HL-60 (cell line): ENCODE measurements around the gene NUDT6.
"Not testable (repeated sequence)": the region's sequence is repeated elsewhere in the genome, so short reads cannot be mapped to it uniquely, and the experiment has no call there.

Experiments used
- POLR2AphosphoS5 ChIP-seq: IDR thresholded peaks from 2 replicates; pipeline ENCODE4 v1.6.1; 2012; ENCODE audit warnings: low read depth
- TF ChIP-seq, protein P1 (sequence below): IDR thresholded peaks from one replicate; pipeline ENCODE4 v1.5.1; 2011; ENCODE audit warnings: low read length, control low read depth, inconsistent platforms; ENCODE audit not compliant: insufficient read depth

GRCh38 chr4:122849789-122850188 lies 72.6 kb downstream of the NUDT6 start:
- TF ChIP-seq, protein P1, sequence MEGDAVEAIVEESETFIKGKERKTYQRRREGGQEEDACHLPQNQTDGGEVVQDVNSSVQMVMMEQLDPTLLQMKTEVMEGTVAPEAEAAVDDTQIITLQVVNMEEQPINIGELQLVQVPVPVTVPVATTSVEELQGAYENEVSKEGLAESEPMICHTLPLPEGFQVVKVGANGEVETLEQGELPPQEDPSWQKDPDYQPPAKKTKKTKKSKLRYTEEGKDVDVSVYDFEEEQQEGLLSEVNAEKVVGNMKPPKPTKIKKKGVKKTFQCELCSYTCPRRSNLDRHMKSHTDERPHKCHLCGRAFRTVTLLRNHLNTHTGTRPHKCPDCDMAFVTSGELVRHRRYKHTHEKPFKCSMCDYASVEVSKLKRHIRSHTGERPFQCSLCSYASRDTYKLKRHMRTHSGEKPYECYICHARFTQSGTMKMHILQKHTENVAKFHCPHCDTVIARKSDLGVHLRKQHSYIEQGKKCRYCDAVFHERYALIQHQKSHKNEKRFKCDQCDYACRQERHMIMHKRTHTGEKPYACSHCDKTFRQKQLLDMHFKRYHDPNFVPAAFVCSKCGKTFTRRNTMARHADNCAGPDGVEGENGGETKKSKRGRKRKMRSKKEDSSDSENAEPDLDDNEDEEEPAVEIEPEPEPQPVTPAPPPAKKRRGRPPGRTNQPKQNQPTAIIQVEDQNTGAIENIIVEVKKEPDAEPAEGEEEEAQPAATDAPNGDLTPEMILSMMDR: not testable (repeated sequence)
- TF ChIP-seq POLR2AphosphoS5: not testable (repeated sequence)
